Measurements from ENCODE around the gene OR52B4.
"Not testable (repeated sequence)": the region's sequence is repeated elsewhere in the genome, so short reads cannot be mapped to it uniquely, and the experiment has no call there.

Gene OR52B4

GRCh38 chr11:4381901-4382300, 13.7 kb upstream of the OR52B4 start:
- Histone ChIP-seq H3K9me3 (ENCODE audit: low read depth, low read length) (no peaks in the 10 kb centered on the region), H3K27ac (no peak overlapping the region), H3K9ac (ENCODE audit: insufficient read length) (no peak overlapping the region), H3K4me3 (no peak overlapping the region), H3K36me3 (ENCODE audit: insufficient read depth, low read length) (no peaks in the 10 kb centered on the region)
- no peak for TF ChIP-seq EZH2 (IDR thresholded peaks at IDR 0.05)
- no peak for TF ChIP-seq FOXP2 (optimal IDR thresholded peaks at IDR 0.05; ENCODE audit: control extremely low read depth, extremely low read length, insufficient read depth)
- no peak for TF ChIP-seq POLR2AphosphoS5 (IDR thresholded peaks at IDR 0.05; ENCODE audit: borderline replicate concordance, low read depth, low read length)
- DNase-seq (ENCODE audit: low read depth, low spot score): no peak

- DNase-seq (ENCODE audit: low read depth, low spot score): no peak
- no peak overlapping the region for H3K9ac ChIP-seq (ENCODE audit: insufficient read length)
- no peaks in the 10 kb centered on the region for H3K36me3 ChIP-seq (ENCODE audit: insufficient read depth, low read length)
- H3K4me3 ChIP-seq: no peak overlapping the region
- H3K27ac ChIP-seq: no peak overlapping the region
- TF ChIP-seq EZH2 (IDR thresholded peaks at IDR 0.05): no peak
- TF ChIP-seq FOXP2 (optimal IDR thresholded peaks at IDR 0.05; ENCODE audit: control extremely low read depth, extremely low read length, insufficient read depth): no peak
- TF ChIP-seq POLR2AphosphoS5 (IDR thresholded peaks at IDR 0.05; ENCODE audit: borderline replicate concordance, low read depth, low read length): no peak
- H3K9me3 ChIP-seq (ENCODE audit: low read depth, low read length): no peaks in the 10 kb centered on the region
These were observed 7.4 kb upstream of the OR52B4 start for GRCh38 chr11:4375431-4376140.

GRCh38 chr11:4370166-4370565, 2.0 kb upstream of the OR52B4 start:
- H3K9ac ChIP-seq (ENCODE audit: insufficient read length): no peak overlapping the region
- no peak for TF ChIP-seq FOXP2 (optimal IDR thresholded peaks at IDR 0.05; ENCODE audit: control extremely low read depth, extremely low read length, insufficient read depth)
- TF ChIP-seq POLR2AphosphoS5 (IDR thresholded peaks at IDR 0.05; ENCODE audit: borderline replicate concordance, low read depth, low read length): no peak
- no peak for TF ChIP-seq EZH2 (IDR thresholded peaks at IDR 0.05)
- no peak for DNase-seq (ENCODE audit: low read depth, low spot score)

GRCh38 chr11:4348142-4348541, 20.0 kb downstream of the OR52B4 start:
- not testable (repeated sequence) for H3K9ac ChIP-seq (ENCODE audit: insufficient read length); H3K9me3 ChIP-seq (ENCODE audit: low read depth, low read length); H3K27ac ChIP-seq; H3K4me3 ChIP-seq; DNase-seq (ENCODE audit: low read depth, low spot score); H3K36me3 ChIP-seq (ENCODE audit: insufficient read depth, low read length)

More at GRCh38 chr11:4370166-4370565, 2.0 kb upstream of the OR52B4 start:
- H3K27ac ChIP-seq: no peak overlapping the region
- no peaks in the 10 kb centered on the region for H3K9me3 ChIP-seq (ENCODE audit: low read depth, low read length)
- H3K4me3 ChIP-seq: no peak overlapping the region
- no peaks in the 10 kb centered on the region for H3K36me3 ChIP-seq (ENCODE audit: insufficient read depth, low read length)

GRCh38 chr11:4345366-4345765, 22.8 kb downstream of the OR52B4 start:
- not testable (repeated sequence) for H3K27ac ChIP-seq; H3K9me3 ChIP-seq (ENCODE audit: low read depth, low read length); DNase-seq (ENCODE audit: low read depth, low spot score); H3K36me3 ChIP-seq (ENCODE audit: insufficient read depth, low read length); H3K4me3 ChIP-seq; H3K9ac ChIP-seq (ENCODE audit: insufficient read length)

GRCh38 chr11:4334356-4334755, 33.8 kb downstream of the OR52B4 start:
- not testable (repeated sequence) for H3K27ac ChIP-seq; H3K9ac ChIP-seq (ENCODE audit: insufficient read length); DNase-seq (ENCODE audit: low read depth, low spot score); H3K9me3 ChIP-seq (ENCODE audit: low read depth, low read length); H3K36me3 ChIP-seq (ENCODE audit: insufficient read depth, low read length); H3K4me3 ChIP-seq

Data from SK-N-MC (cell line).